Stimulated activated CD8-positive, alpha-beta memory T cell treated with anti-CD3 and anti-CD28 coated beads, Interleukin-2, amount 100 ng/mL, for 1 hour (primary cell): Measurements from ENCODE around the gene PSMB7.

Experiments used
- DNase-seq, 2 donors: peaks; one replicate each; pipeline ENCODE4 v3.0.0-alpha.2; 2020; ENCODE audit warnings: low read depth in 2 of 2

Gene PSMB7

DNA sequence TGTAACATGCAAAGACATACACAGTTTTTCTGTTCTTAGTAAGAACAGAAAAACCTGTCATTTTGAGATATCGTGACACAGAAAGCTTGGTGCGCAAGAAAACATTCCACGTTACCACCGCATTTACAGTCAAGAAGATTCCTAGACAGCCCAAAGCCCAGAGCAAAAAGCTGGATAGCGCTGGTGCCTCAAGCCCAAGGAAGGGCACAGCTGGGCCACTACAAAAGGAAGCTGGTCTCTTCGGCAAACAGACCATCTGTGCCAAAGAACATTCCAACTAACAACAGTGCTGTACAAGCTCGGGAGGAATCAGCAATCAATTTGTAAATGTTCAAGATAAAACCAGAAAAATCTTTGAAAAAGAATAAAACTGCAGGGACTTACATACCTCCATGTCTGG is 31.0 kb downstream of the PSMB7 start:
- no peak for DNase-seq

DNA sequence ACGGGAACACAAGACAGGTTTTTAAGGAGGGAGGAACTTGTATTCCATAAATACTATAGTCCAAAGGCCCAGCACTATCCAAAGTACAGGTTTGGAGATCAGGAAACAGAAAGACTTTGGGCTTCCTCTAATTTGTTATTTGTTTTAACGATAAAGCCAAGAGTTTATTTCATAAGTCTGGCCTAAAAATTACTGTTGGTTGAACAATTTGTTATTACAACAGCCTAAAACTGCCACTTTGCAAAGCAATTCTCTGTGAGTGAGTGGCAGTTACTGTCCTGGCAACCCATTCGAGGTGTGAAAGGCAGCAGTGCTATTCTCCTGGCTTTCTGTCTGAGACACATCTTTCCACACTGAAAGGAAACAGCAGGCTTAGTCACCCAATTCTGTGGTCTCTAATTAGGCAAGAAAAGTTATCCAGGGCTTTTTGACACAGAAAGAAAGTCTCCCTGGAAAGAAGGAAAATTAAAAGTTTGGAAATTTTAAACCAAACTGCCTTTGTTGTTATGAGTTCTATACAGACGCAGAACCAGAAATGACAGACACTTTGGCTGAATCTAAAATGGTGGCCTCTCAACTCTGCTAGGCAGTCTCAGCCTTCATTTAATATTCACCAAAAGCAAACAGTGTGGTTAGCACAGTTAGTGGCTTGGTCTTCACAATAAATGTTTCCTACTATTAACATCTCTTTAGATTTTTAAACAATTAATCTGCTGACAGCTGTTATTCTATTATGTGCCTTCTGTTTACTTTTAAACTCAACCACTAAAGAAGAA is 33.9 kb downstream of the PSMB7 start:
- no peak for DNase-seq

DNA sequence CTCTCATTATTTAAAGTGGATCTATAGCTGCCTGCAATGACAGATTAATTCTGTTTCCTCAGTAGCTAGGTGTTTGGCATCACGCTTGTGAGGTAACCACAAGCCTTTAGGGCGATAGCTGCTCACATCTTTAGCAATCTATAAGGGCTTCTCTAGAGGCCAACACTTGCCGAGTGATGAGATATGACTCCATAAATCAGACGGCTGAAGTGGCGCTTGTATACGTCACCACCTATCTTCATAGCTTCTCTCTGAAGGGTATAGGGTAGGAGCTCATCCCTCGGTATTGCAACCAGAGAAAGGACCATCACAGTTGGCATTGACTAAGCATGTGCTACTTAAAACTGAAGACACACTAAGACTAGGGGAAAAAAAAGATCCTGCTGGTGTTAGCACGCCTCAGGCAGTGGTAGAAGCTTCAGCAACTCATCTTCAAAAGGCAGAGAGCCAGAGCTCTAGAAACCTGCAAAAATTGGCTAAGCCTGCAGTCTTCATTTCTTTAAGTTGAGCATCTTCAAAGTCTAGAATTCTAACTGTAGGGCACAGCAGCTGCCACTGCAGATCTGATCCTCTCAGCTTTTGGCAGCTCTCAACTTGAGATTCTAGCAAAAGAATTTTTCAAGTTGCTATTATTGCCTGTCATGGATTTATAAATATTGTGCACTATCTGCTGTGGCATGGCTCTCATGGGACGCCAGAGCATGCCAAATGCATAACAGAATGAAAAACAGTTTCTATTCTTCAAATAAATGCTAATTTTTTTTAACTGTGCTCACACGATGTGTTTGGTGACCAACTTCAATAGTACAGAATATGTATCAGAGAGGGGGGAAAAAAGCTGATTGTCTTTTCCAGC is 37.5 kb downstream of the PSMB7 start:
- no peak for DNase-seq

DNA sequence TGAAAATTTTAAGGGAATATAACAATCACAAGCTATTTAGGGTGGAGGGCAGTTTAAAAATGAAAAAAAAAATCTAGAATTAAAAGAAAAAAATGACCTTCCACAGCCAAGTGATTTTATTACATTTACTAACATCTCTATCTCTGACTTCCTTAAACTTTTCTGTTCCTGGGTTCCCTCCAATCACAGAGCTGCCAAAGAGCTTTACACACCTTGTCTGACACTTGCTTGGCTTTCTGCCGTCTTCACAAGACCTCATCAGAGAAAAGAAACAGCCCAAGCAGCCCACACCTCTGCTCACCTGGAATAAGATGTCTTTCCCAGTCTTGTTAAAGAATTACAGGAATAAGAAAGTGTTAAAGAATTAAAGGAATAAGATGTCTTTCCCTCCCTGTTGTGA is 38.9 kb downstream of the PSMB7 start:
- DNase-seq = no peak

DNA sequence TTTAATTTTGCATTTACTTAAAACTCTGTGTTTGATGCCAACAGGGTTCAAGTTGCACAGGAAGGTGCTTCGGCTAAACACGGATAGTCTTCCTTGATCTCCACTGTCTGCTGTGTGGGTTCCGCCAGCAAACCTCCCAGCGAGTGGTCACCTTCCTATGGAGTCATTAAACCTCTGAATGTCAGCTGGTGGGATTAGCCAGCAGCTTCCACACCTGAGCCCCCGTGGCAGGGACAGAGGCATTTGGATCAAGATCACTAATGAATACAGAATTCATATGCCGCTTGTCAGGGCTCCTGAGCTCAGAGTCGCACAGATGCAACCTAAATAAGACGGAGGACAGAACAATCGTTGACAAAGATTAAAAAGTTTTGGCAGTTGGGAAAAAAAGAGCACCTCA is 39.5 kb downstream of the PSMB7 start:
- no peak for DNase-seq

DNA sequence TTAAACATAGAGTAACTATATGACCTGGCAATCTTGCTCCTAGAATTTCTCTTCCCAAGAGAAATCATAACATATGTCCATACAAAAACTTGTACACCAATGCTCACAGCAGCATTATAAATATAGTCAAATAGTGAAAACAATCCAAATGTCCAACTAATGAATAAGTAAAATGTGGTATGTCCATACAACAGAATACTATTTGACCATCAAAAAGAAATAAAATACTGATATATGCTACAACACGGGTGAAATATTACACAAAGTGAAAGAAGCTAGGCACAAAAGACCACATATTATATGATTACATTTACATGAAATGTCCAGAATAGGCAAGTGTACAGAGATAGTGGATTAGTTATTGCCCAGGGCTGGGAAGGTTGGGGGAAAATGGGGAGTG is 41.4 kb downstream of the PSMB7 start:
- DNase-seq = no peak

DNA sequence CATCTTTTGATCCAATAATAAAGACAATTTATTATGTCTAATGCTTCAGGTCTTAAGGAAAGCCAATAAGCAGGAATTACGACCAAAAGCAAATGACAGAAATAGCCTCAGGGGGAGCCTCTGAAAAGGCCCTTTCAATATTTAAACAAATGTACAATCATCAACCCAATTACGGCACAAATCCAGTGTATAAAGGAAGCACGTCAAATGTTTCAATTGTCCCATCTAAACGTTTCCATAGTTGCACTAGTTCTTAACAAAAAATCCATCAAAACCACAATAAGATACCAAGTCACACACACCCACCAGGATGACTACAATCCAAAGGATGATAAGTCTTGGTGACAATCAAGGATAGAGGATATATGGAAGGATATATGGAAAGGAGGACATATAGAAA is 41.9 kb downstream of the PSMB7 start:
- DNase-seq = no peak

DNA sequence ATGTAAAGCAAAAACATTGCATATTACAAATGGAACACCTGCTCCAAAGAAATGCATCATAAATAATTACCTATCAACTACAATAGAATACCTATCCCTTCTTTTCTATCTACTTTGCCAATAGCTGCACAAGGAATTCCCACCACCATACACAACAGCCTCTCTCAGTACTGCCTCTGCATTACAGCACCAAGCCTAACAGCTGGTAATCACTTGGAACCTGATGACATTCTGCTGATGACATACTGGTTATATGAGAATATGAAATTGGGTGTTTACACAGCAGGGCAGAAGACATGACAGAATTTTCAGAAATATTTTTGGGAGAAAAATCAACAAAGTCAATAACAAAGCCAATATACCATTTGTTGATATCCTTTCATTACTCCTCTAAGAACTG is 43.2 kb downstream of the PSMB7 start:
- DNase-seq = no peak

DNA sequence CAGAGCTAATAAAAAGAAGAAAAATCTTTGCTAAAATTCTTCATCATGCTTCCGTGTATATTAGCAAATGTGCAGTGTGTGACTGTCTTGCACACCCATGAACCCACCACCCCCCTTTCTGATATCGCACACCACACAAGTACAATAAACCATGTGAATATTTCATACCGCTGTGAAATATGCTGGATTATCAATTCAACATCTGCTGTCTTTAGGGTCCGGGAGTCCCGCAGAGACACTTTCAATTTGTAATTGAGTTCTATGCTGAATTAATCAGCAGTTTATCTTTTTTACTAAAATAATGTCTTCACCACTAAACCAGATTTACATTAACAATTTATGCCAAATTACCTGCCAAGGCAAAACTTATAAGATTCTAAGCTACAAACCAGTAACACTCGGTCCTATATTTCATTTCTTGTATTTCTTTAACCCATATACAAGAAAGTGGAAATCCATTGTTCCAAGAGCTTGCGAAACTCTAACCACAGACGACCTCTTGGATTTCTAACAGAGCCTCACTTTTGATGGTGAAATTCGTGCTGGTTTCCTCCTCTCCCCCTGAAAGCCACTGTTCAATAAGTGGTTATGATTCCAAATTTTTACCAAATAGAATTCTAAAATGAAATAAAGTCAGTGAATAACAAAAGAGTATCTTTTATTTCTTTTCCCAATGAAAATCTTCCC is 44.2 kb downstream of the PSMB7 start:
- DNase-seq = no peak

DNA sequence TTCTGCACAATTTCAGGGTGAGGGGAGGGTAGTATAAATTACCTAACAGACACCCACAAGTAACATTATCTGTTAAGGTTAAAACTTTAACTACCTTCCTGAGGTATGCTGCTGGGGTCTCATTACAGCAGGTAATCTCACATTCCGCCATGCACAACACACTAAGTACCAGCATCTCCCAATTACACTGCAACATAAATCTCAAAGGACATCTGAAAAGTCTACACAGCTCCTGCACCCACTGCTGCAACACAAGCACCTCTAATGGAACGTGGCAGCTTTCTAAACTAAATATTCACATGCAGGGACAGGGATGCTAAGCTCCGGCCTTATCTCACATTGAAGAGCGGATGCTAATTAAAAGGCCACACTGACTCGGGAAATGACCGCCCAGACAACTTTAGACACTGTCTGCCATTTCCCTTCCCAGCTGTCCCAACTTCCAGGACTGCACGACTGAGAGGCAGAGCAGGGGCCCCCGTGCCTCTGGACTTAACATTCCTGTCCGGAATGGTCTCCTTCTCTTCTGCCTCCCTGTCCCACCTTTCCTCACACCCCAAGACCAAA is 45.9 kb downstream of the PSMB7 start:
- DNase-seq = no peak

DNA sequence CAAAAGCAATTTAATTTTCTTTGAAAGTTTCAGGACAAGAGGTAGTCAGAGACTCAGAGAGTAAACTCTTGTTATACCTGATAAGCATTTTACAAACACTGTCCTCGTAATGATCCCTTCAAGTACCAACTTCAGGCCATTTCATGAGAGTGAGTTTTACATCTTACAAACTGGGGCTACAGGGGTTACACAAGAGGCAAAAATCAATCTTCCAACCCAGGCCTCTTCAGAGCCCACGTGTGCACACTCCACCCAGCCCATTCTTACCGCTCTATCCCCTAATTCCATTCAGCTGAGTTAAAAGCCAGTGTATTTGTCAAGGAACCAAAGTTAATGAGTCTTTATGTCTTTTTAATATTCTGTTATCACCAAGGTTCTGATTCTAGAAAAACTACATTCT is 46.5 kb downstream of the PSMB7 start:
- DNase-seq = no peak

DNA sequence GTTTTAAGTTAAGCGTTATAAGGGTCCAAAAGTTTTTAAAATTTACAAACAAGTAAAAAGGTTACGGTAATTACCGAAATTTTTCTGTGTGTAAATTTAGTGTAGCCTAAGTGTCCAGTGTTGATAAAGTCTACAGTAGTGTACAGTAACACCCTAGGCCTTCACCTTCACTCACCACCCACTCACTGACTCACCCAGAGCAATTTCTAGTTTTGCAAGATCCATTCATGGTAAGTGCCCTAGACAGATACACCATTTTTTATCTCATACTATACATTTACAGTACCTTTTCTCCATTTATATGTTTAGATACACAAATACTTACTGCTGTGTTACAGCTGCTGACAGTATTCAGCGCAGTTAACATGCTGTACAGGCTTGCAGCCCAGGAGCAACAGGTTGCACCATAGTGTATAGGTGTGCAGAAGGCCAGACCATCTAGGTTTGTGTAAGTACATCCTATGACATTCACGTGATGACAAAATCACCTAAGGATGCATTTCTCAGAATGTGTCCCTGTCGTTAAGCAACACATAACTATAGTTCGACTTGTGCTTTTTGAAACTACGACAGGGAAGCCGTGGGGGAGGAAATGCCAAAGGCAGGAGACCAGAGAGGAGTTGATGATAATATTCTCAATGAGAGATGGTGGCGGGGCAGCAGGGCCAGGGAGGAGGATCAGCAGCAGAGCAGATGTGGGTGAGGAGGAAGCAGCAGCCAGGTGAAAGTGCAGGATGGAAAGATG is 48.6 kb downstream of the PSMB7 start:
- DNase-seq = no peak

DNA sequence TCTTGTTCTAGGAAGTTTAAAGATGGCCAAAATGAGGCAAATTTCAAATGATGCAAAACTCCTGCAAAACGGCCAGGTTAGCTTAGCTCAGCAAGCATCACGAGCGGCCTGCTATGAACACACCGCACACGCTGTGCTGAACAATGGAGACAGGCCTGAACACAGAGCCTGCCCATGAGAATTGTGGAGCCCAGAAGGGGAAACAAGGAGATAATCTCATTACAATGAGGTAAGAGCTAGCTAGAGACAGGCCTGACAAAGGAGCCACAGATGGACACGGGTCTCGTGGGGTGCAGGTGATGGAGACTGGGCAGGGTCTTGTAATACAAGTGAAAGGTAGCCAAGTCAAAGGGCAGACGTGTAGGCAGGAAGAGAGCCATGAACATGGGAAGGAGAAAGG is 50.2 kb downstream of the PSMB7 start:
- no peak for DNase-seq

DNA sequence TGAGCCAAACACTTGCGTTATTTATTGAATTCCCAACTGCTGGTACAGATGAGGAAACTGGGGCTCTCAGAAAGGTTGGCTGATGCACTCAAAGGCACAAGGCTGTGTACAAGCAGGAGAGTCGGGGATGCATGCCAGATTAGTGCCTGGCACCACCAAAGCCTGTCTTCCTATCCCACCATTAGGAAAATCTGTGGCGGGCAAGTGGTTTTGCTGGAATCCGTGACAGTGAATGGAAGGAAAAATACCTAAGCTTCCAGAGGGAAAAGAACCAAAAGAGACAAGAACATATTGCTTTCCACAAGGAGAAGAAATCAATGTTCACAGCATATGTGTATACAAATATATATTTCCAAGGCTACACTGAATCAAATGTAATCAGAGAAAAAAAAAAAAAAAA is 51.1 kb downstream of the PSMB7 start:
- DNase-seq = no peak

DNA sequence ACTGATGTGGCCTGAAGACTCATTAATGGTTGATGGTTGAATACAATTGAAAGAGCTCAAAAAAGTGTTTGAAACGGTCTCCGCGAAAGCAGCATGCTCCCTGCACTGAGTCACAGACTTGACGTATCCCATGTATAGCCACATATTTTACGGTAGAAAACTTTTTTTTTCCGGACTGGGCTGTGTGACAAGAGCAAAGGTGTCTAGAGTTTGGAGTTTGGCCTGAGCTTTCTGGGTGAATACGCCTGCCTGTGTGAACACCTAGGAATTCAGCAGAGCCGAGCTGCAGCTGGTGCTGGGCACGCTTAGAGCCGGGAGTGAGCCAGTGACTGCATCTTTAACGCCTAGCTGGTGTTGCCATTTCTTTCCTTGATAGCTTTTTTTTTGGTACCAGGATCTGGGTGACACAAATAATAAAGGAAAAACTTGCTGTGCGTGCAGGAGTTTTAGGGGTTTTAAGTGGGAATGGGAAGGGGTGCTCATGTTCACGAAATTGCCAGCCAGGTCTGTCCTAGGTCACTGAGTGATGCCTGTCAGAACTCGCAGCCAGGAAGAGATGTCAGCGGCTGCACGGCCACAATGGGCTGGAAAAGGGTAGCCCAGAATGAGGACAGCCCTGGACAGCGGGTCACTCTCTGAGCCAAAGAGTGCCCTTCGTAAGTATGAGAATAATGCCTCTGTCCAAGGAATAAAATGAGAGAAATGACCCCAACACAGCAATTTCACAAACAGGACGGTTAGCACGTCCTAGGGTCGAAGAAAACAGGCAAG is 51.7 kb downstream of the PSMB7 start:
- no peak for DNase-seq

DNA sequence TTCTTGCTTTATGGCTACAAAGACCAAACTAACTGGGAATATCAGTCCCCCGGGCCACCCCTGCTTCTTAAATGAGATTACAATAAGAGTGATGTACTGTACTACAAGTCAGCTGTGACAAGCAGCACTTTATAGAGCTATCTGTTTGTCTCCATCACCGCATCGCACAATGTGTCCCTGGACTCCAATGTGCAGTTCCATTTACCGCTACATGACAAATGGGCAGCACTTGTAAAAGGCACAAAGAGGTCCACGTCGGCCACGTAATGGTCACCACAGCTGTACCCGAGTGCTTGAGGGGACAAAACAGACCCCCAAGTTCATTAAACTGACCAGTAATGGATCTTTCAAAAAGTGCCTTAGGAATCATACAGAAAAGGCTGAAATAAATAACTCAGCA is 54.1 kb downstream of the PSMB7 start:
- no peak for DNase-seq

DNA sequence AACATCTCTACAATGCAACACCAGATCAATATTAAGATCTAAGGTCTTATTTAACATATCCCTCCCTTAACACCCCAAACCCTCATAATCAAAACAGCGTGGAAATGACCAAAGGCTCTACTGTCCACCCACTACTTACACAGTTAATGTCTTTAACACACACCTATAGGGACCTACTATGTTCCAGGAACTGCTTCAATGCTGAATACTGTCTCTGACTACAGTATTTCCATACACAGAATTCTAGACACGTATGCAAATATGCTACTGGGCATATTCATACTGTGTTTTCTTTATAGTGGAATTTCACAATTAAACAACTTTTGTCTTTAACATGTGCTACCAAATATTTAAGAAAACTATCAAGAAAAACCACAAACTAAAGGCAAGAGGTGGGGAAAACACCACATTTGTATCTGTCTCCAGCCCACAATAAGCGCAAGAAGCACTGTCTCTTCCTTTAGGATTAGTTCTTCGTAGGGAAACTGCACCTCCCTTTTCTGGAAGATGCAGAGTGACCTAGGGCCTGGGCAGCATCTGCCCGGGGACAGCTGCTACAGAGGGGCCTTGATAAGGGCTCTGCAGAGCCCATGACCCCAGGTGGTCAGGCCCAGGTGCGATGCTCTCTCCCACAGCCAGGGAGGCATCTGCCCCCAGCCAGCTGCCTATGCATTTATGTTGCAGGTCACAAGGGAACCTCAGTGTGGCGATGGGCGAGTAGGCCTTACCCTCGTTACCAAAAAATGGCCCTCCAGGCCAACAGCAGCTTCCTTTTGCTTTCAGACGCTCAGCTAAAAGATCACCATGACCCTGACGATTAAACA is 55.2 kb downstream of the PSMB7 start:
- no peak for DNase-seq

DNA sequence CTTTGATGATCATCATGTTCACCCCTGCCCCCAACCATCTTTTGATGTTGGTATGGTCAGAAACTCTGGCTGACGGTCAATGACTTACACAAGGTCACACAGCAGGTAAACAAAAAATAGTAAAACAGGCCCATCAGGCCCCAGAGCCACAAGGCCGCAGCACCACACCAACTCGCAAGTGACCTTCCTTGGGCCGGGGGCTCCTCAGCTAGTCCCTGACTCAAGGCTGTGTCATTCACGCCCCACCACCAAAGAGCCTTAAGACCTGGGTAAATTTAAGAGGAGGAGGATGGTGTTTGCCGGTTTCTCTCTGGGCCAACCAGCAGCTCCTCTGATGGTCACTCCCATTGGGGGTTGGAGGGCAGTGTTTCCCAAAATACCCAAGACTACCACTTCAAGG is 55.8 kb downstream of the PSMB7 start:
- DNase-seq = no peak

DNA sequence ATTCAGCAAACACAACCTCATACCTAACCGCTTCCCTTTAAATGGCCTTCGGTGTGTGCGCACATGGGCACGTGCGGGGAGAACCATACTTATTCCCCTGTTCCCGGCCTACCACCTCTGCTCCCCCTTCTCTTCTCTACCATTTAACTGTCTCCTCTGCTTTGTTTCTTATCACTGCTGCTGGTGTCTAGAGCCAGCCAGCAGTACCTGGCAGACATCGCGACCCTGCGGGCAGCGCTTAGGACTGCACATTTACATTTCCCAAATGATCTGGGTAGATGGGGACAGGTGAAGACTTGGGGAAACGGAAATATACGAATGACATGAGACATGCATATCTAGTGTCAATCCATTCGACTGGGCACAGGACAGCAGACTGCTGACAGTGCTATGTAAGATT is 56.6 kb downstream of the PSMB7 start:
- no peak for DNase-seq
